SU-DHL-6 (cell line): ENCODE measurements around the gene GNG5.

Experiments used
- CTCF ChIP-seq: fragments of 200-600 bp; sonication (generic); IDR thresholded peaks from one replicate; pipeline ENCODE4 v1.5.1; 2017; ENCODE audit warnings: antibody characterized with exemption, mild to moderate bottlenecking, low read length, moderate library complexity; ENCODE audit not compliant: insufficient read depth, poor library complexity, severe bottlenecking
- EZH2phosphoT487 ChIP-seq: fragments of 200-600 bp; sonication (generic), shearing (Covaris generic); conservative IDR thresholded peaks from 2 replicates; pipeline ENCODE4 v1.6.1; 2018; ENCODE audit warnings: mild to moderate bottlenecking, antibody characterized with exemption, low read length, moderate library complexity, mixed read lengths

GRCh38 chr1:84496498-84496897, 9.9 kb downstream of the GNG5 start:
- TF ChIP-seq CTCF (no peak), EZH2phosphoT487 (no peak)
